Natural killer cell (primary cell): ENCODE data around the gene DDX25. TPM values are rescaled to one million over a fixed set of nuclear protein-coding genes. Genes with fewer than 3 reads are reported as not detected.
"Not testable (repeated sequence)": the region's sequence is repeated elsewhere in the genome, so short reads cannot be mapped to it uniquely, and the experiment has no call there.

ENCODE experiments used
- ATAC-seq, 3 donors: fragments of 150-1000 bp in 2 of 3; fragments of 200-7000 bp in 1 of 3; cut with Tn5 transposase; 1 replicate in 1 of 3; 2 replicates in 2 of 3; pipeline ENCODE4 v1.10.0; 2021; ENCODE audit warnings: mild to moderate bottlenecking in 2 of 3, moderate library complexity in 2 of 3
- DNase-seq, 2 donors: peaks; one replicate each; pipeline versions ENCODE4 v3.0.0 to v3.0.0-alpha.2; 2013 to 2021; ENCODE audit warnings: mixed read lengths in 1 of 2
- H3K27ac ChIP-seq: one replicate; pipeline ENCODE4 v1.5.1; 2013; ENCODE audit warnings: mild to moderate bottlenecking, low read length
- H3K27me3 ChIP-seq: one replicate; pipeline ENCODE4 v1.6.1; 2013; ENCODE audit warnings: low read length; ENCODE audit not compliant: control insufficient read depth, insufficient read depth
- H3K36me3 ChIP-seq: one replicate; pipeline ENCODE4 v1.6.1; 2013; ENCODE audit warnings: low read length; ENCODE audit not compliant: control insufficient read depth, insufficient read depth
- H3K4me1 ChIP-seq: one replicate; pipeline ENCODE4 v1.6.1; 2013; ENCODE audit warnings: low read length; ENCODE audit not compliant: control insufficient read depth, insufficient read depth
- H3K4me3 ChIP-seq: one replicate; pipeline ENCODE4 v1.5.1; 2013; ENCODE audit warnings: low read length
- H3K9me3 ChIP-seq: one replicate; pipeline ENCODE4 v1.6.1; 2013; ENCODE audit warnings: low read length; ENCODE audit not compliant: control insufficient read depth, insufficient read depth
- H3K27ac Mint-ChIP-seq, 2 donors: one replicate each; pipeline ENCODE4 v1.8.0; 2022; ENCODE audit warnings: mild to moderate bottlenecking in 2 of 2, mixed read lengths in 2 of 2, moderate library complexity in 1 of 2
- H3K27me3 Mint-ChIP-seq, 2 donors: one replicate each; pipeline ENCODE4 v1.8.0; 2022; ENCODE audit warnings: low read depth in 2 of 2, mixed read lengths in 2 of 2
- H3K36me3 Mint-ChIP-seq: one replicate; pipeline ENCODE4 v1.8.0; 2022; ENCODE audit warnings: mixed read lengths
- H3K4me1 Mint-ChIP-seq, 2 donors: one replicate each; pipeline ENCODE4 v1.8.0; 2022; ENCODE audit warnings: mixed read lengths in 2 of 2
- H3K4me3 Mint-ChIP-seq: one replicate; pipeline ENCODE4 v1.8.0; 2022; ENCODE audit warnings: mild to moderate bottlenecking, moderate library complexity, mixed read lengths
- H3K9me3 Mint-ChIP-seq, 2 donors: one replicate each; pipeline ENCODE4 v1.8.0; 2022; ENCODE audit warnings: mixed read lengths in 2 of 2
- CTCF ChIP-seq: fragments of 200-600 bp; IDR thresholded peaks from one replicate; pipeline ENCODE4 v1.8.0; 2022; ENCODE audit warnings: antibody characterized with exemption
- WGBS: methylation state at CpG from one replicate; pipeline ENCODE4 v1.1.7; 2013; ENCODE audit warnings: missing lambda C conversion rate; ENCODE audit not compliant: insufficient coverage; 5-methylcytosine and 5-hydroxymethylcytosine counted together
- intact Hi-C: fragments of 100-400 bp; cut with micrococcal nuclease; formaldehyde crosslinking; loops from one replicate; pipeline ENCODE4 v1.14.2; 2022
- total RNA-seq, 4 donors: library from RNA; stranded (reverse); fragments of 120-200 nt in 1 of 4; gene quantifications; one replicate each; pipeline versions ENCODE4 v1.2.3 to v1.2.4, GENCODE V29; 2013 to 2022

DDX25 gene
- not detected for total RNA-seq
- 0.05 TPM for total RNA-seq (2013)

GRCh38 chr11:125903711-125904659 lies at the start of gene DDX25:
Gene DDX25 (plus strand): TSS chr11:125904508. CDS start chr11:125904518, 10 bp downstream.
- Histone ChIP-seq H3K9me3 (no peaks in the 10 kb centered on the region), H3K27me3 (peaks cover 21% of the 10 kb centered on the region), H3K36me3 (peaks cover 11% of the 10 kb centered on the region), H3K4me3 (peak within 1 kb of the TSS; percentile 14), H3K4me1 (peaks cover 24% of the 10 kb centered on the region), H3K27ac (no peak within 1 kb of the TSS)
- intact Hi-C loops = loop anchor here (2.0 kb wide), 1 partner anchor 15 kb away; no protein-coding TSS in a partner anchor
- 4% methylated on average over 81 of the region's 81 CpGs for WGBS
- Mint-ChIP-seq H3K4me1 (peaks cover 13 to 15% of the 10 kb centered on the region in 2 donors), H3K27ac (peak within 1 kb of the TSS in 1 of 2 donors; percentile 91), H3K9me3 (no peaks in the 10 kb centered on the region), H3K4me3 (peak within 1 kb of the TSS; percentile 96), H3K27me3 (peaks cover 20 to 39% of the 10 kb centered on the region in 2 donors), H3K36me3 (no peaks in the 10 kb centered on the region)
- ATAC-seq = peak in 1 of 3 donors; percentile 29
- peak in 1 of 2 donors; percentile 44 for DNase-seq
- TF ChIP-seq CTCF = no peak

GRCh38 chr11:125857670-125858069 lies 46.6 kb upstream of the DDX25 start:
- H3K4me1 Mint-ChIP-seq, H3K4me3 Mint-ChIP-seq, H3K9me3 Mint-ChIP-seq, H3K9me3 ChIP-seq, H3K4me3 ChIP-seq, H3K27me3 ChIP-seq, DNase-seq, H3K4me1 ChIP-seq, H3K27ac ChIP-seq, H3K36me3 ChIP-seq, H3K27ac Mint-ChIP-seq, ATAC-seq, intact Hi-C loops: not testable (repeated sequence)
- 90% methylated on average over 9 of the region's 9 CpGs for WGBS
- Mint-ChIP-seq H3K27me3 (peaks cover 12 to 25% of the 10 kb centered on the region in 2 donors), H3K36me3 (peaks cover 11% of the 10 kb centered on the region)

DNA sequence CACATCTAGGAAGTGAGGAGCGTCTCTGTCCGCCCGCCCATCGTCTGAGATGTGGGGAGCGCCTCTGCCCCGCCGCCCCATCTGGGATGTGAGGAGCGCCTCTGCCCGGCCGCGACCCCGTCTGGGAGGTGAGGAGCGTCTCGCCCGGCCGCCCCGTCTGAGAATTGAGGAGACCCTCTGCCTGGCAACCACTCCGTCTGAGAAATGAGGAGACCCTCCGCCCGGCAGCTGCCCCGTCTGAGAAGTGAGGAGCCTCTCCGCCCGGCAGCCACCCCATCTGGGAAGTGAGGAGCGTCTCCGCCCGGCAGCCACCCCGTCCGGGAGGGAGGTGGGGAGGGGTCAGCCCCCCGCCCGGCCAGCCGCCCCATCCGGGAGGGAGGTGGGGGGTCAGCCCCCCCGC lies 41.5 kb upstream of the DDX25 start:
- over 99% methylated on average over 19 of the region's 33 CpGs for WGBS
- H3K36me3 ChIP-seq, H3K9me3 Mint-ChIP-seq, H3K36me3 Mint-ChIP-seq, H3K4me1 ChIP-seq, H3K27ac ChIP-seq, H3K4me3 Mint-ChIP-seq, DNase-seq, ATAC-seq, H3K27ac Mint-ChIP-seq, H3K4me3 ChIP-seq, H3K27me3 ChIP-seq, intact Hi-C loops, H3K4me1 Mint-ChIP-seq, H3K9me3 ChIP-seq, H3K27me3 Mint-ChIP-seq: not testable (repeated sequence)

- H3K27me3 Mint-ChIP-seq = peaks cover 0 to 10% of the 10 kb centered on the region in 2 donors
- WGBS = 95% methylated on average over 3 of the region's 4 CpGs
- H3K36me3 Mint-ChIP-seq, ATAC-seq, H3K27ac ChIP-seq, H3K4me1 ChIP-seq, H3K4me3 ChIP-seq, H3K4me3 Mint-ChIP-seq, H3K4me1 Mint-ChIP-seq, H3K27me3 ChIP-seq, intact Hi-C loops, H3K9me3 Mint-ChIP-seq, H3K36me3 ChIP-seq, DNase-seq, H3K9me3 ChIP-seq, H3K27ac Mint-ChIP-seq: not testable (repeated sequence)
Measured at GRCh38 chr11:125865354-125865753, 39.0 kb upstream of the DDX25 start.

DNA sequence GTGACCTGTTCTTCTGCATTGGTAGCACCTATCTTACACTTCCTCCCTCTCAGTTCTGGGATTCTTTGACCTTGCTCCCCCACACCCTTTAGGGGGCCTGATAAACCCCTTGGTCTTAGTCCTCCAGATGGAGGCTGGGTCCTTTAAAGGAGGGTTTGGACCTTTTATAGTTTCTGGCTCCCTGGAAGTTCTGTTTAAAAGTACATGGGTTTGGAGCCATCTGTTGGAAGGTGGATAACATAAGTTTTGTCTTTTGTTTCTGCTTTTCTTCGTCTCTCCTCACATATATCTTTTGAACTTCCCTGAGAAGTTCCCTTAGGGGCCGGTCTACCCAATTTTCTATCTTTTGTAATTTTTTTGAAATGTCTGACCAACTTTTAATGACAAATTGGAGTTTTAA lies 34.8 kb upstream of the DDX25 start:
- no peaks in the 10 kb centered on the region for H3K27me3 ChIP-seq
- no peak overlapping the region for H3K4me3 Mint-ChIP-seq
- no peak overlapping the region for H3K27ac Mint-ChIP-seq
- 78% methylated on average over 1 of the region's 2 CpGs for WGBS
- no peak for DNase-seq
- H3K27me3 Mint-ChIP-seq = peaks cover 2 to 26% of the 10 kb centered on the region in 2 donors
- no peaks in the 10 kb centered on the region for H3K9me3 Mint-ChIP-seq
- no peaks in the 10 kb centered on the region for H3K36me3 Mint-ChIP-seq
- intact Hi-C loops = no loop called here
- TF ChIP-seq CTCF = no peak
- no peaks in the 10 kb centered on the region for H3K9me3 ChIP-seq
- ATAC-seq = no peak
- no peak overlapping the region for H3K4me3 ChIP-seq
- no peaks in the 10 kb centered on the region for H3K4me1 ChIP-seq
- no peaks in the 10 kb centered on the region for H3K36me3 ChIP-seq
- H3K27ac ChIP-seq = no peak overlapping the region
- H3K4me1 Mint-ChIP-seq = peaks cover 0 to 1% of the 10 kb centered on the region in 2 donors
